Lower leg skin (tissue), 4 donors: ENCODE data around the gene MBNL2. TPM values are rescaled to one million over a fixed set of nuclear protein-coding genes. Genes with fewer than 3 reads are reported as not detected.

Experiments
- DNase-seq, 2 donors: peaks; one replicate each; pipeline ENCODE4 v3.0.0-alpha.2; 2019; ENCODE audit warnings: low spot score in 2 of 2
- H3K4me3 ChIP-seq: fragments of 200-600 bp; sonication (generic); 2 replicates; pipeline ENCODE4 v1.5.1; 2017; ENCODE audit warnings: mild to moderate bottlenecking, low read depth; ENCODE audit not compliant: poor library complexity, severe bottlenecking
- POLR2A ChIP-seq, 2 donors: fragments of 450-650 bp; IDR thresholded peaks; one replicate each; pipeline ENCODE4 v1.6.1; 2016 to 2017; ENCODE audit warnings: antibody characterized with exemption in 2 of 2, mild to moderate bottlenecking in 1 of 2, moderate library complexity in 1 of 2
- WGBS, 2 donors: methylation state at CpG; one replicate each; pipeline ENCODE4 v1.1.5; 2018; 5-methylcytosine and 5-hydroxymethylcytosine counted together
- intact Hi-C: fragments of 100-400 bp; cut with DNase I; formaldehyde crosslinking; loops from one replicate; pipeline ENCODE4 v1.15.0; 2023; ENCODE audit warnings: low total_unique reads
- total RNA-seq, 4 donors: library from RNA; depleted of rRNA; stranded (reverse); fragments of >200 nt; gene quantifications; one replicate each; pipeline ENCODE4 v1.1.0, GENCODE V29; 2016
- TF ChIP-seq, protein P1 (sequence below), 3 donors: fragments of 450-650 bp; IDR thresholded peaks; one replicate each; pipeline ENCODE4 v1.5.1; 2016; ENCODE audit warnings: antibody characterized with exemption in 3 of 3, mild to moderate bottlenecking in 3 of 3, moderate library complexity in 2 of 3

The MBNL2 gene
- total RNA-seq, 4 donors from 2014 or later: 37.6 to 59.5 (median 45.4) TPM

DNA sequence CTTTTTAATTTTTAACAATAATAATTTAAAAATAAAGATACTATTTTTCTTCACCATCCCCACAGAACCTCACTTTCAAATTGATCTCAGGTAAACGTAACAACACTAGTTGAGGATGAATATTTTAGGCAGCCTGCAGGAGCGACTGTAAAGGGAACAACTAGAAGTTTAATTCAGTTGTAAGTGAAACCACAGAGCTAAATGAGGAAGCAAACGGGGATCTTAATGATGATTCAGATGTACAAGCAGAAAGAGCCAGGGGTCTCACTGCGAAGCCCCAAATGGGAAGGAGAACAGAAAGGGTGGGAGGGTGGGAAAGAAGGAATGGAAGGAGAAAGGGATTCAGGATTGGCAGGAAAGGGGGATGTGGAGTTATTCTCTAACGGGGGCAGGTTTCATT, 157.3 kb downstream of the MBNL2 start:
- TF ChIP-seq POLR2A (IDR thresholded peaks at IDR 0.05): no peak
- TF ChIP-seq, protein P1, sequence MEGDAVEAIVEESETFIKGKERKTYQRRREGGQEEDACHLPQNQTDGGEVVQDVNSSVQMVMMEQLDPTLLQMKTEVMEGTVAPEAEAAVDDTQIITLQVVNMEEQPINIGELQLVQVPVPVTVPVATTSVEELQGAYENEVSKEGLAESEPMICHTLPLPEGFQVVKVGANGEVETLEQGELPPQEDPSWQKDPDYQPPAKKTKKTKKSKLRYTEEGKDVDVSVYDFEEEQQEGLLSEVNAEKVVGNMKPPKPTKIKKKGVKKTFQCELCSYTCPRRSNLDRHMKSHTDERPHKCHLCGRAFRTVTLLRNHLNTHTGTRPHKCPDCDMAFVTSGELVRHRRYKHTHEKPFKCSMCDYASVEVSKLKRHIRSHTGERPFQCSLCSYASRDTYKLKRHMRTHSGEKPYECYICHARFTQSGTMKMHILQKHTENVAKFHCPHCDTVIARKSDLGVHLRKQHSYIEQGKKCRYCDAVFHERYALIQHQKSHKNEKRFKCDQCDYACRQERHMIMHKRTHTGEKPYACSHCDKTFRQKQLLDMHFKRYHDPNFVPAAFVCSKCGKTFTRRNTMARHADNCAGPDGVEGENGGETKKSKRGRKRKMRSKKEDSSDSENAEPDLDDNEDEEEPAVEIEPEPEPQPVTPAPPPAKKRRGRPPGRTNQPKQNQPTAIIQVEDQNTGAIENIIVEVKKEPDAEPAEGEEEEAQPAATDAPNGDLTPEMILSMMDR (IDR thresholded peaks at IDR 0.05): no peak
- intact Hi-C loops: no loop called here
- no peak overlapping the region for H3K4me3 ChIP-seq
- WGBS, 2 donors: 87 to 88% methylated on average over 5 of the region's 5 CpGs
- DNase-seq: no peak

- TF ChIP-seq POLR2A (IDR thresholded peaks at IDR 0.05): no peak
- TF ChIP-seq, protein P1 (IDR thresholded peaks at IDR 0.05): no peak
- WGBS, 2 donors: 82 to 89% methylated on average over 6 of the region's 6 CpGs
- H3K4me3 ChIP-seq: no peak overlapping the region
- intact Hi-C loops: no loop called here
- no peak for DNase-seq
These were observed 158.6 kb downstream of the MBNL2 start for GRCh38 chr13:97380696-97381095.

DNA sequence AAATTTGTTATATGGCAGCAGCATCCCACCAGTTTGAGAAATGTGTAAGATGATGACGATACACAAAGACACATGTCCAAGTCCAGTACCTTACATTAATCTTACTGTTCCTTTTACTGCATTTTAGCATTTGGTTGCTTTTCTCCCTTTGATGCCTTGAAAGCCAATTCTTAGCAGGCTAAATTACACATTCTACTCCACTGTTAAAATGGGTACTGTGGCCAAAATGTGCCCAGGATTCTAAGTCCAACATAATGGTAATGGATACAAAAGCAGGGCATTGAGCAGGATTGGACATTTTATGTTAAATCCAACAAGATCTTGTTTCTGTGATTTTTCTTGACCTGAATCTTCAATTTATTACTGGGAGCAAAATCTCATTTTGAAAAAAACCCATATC, 159.1 kb downstream of the MBNL2 start:
- intact Hi-C loops: no loop called here
- H3K4me3 ChIP-seq: no peak overlapping the region
- TF ChIP-seq, protein P1 (IDR thresholded peaks at IDR 0.05): no peak
- no peak for DNase-seq
- WGBS, 2 donors: 97% methylated on average over 1 of the region's 1 CpG

DNA sequence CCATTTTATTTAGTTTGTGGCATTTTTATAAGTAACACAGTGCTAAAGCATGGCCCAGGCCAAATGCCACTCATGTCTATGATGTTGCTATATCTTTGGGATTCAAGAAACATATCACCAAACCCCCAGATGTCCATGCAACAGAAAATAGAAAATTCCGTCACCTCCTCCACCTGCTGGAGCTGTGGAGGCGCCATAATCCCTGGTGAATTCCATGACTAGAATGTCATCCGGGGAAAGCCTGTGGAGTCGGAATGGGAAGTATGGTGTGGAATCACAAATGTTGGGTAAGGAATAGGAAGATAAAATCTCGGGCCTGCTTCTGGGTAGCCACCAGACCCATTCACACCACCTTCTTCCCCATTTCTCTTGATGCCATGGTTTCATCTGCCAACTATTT, 160.1 kb downstream of the MBNL2 start:
- WGBS, 2 donors: 94 to 100% methylated on average over 5 of the region's 5 CpGs
- intact Hi-C loops: no loop called here
- no peak for DNase-seq
- no peak overlapping the region for H3K4me3 ChIP-seq
- no peak for TF ChIP-seq POLR2A (IDR thresholded peaks at IDR 0.05)
- TF ChIP-seq, protein P1 (IDR thresholded peaks at IDR 0.05): no peak

DNA sequence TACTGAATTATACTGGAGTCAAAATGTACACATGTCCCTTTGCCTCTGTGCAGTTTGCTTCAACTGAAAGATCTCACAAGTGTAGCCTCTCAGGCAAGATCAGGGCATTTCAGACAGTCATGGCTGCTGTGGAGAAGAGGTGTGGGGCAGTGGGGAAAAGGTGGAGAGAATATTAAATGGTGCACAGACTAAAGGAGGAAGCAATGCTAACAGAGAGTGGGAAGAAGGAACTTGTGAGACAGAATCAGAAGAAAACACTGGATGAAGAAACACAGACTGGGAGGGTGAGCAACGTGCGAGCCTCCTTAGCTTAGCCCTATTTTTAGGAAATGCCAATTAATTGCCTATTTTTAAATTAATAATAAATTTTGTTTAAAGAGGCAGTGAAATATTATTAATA, 162.2 kb downstream of the MBNL2 start:
- WGBS, 2 donors: 84 to 85% methylated on average over 2 of the region's 2 CpGs
- no peak overlapping the region for H3K4me3 ChIP-seq
- DNase-seq: no peak
- TF ChIP-seq, protein P1 (IDR thresholded peaks at IDR 0.05): no peak
- no peak for TF ChIP-seq POLR2A (IDR thresholded peaks at IDR 0.05)
- intact Hi-C loops: no loop called here

GRCh38 chr13:97385146-97385545, 163.0 kb downstream of the MBNL2 start:
- no peak for TF ChIP-seq POLR2A (IDR thresholded peaks at IDR 0.05)
- DNase-seq: no peak
- intact Hi-C loops: no loop called here
- no peak overlapping the region for H3K4me3 ChIP-seq
